Astrocyte (in vitro differentiated cells and primary cell): Measurements from ENCODE around the gene TSSK6. TPM values are rescaled to one million over a fixed set of nuclear protein-coding genes. Genes with fewer than 3 reads are reported as not detected.

ENCODE experiments used
- DNase-seq: peaks from one replicate; pipeline ENCODE4 v3.0.0-alpha.2; 2010; ENCODE audit warnings: low read depth
- FAIRE-seq: peaks from 2 replicates; lab custom pipeline; 2011; peaks lifted over from hg19 to GRCh38; lab: Jason Lieb, UNC
- H2AFZ ChIP-seq: 2 replicates; pipeline ENCODE4 v1.6.0; 2012; ENCODE audit warnings: low read depth, low read length, inconsistent platforms
- H3K27ac ChIP-seq: 2 replicates; pipeline ENCODE4 v1.5.1; 2011; ENCODE audit warnings: low read depth, low read length, inconsistent platforms
- H3K27me3 ChIP-seq: 2 replicates; pipeline ENCODE4 v1.6.0; 2011; ENCODE audit warnings: low read length, inconsistent platforms; ENCODE audit not compliant: insufficient read depth
- H3K36me3 ChIP-seq: 2 replicates; pipeline ENCODE4 v1.5.1; 2011; ENCODE audit warnings: low read length, inconsistent platforms; ENCODE audit not compliant: insufficient read depth
- H3K4me1 ChIP-seq: 2 replicates; pipeline ENCODE4 v1.5.1; 2011; ENCODE audit warnings: low read length, inconsistent platforms; ENCODE audit not compliant: insufficient read depth
- H3K4me2 ChIP-seq: 2 replicates; pipeline ENCODE4 v1.6.0; 2012; ENCODE audit warnings: low read length, inconsistent platforms
- H3K4me3 ChIP-seq: 2 replicates; pipeline ENCODE4 v1.5.1; 2011; ENCODE audit warnings: low read depth, mild to moderate bottlenecking, low read length, inconsistent platforms; ENCODE audit not compliant: insufficient read depth
- H3K79me2 ChIP-seq: 2 replicates; pipeline ENCODE4 v1.6.0; 2012; ENCODE audit warnings: mild to moderate bottlenecking, low read length, inconsistent platforms; ENCODE audit not compliant: insufficient read depth
- H3K9ac ChIP-seq: 2 replicates; pipeline ENCODE4 v1.6.0; 2012; ENCODE audit warnings: mild to moderate bottlenecking, low read length, inconsistent platforms
- H3K9me3 ChIP-seq: 2 replicates; pipeline ENCODE4 v1.5.1; 2012; ENCODE audit warnings: low read depth, mild to moderate bottlenecking, low read length, inconsistent platforms; ENCODE audit not compliant: insufficient read depth
- H4K20me1 ChIP-seq: 2 replicates; pipeline ENCODE4 v1.6.0; 2012; ENCODE audit warnings: low read length, inconsistent platforms; ENCODE audit not compliant: insufficient read depth
- H3K27ac Mint-ChIP-seq: one replicate; pipeline ENCODE4 v1.8.0; 2021; ENCODE audit warnings: mild to moderate bottlenecking, mixed read lengths; ENCODE audit not compliant: unreplicated experiment
- H3K27me3 Mint-ChIP-seq: one replicate; pipeline ENCODE4 v1.8.0; 2021; ENCODE audit warnings: low read depth, mixed read lengths; ENCODE audit not compliant: unreplicated experiment
- H3K36me3 Mint-ChIP-seq: one replicate; pipeline ENCODE4 v1.8.0; 2021; ENCODE audit warnings: low read depth, mixed read lengths; ENCODE audit not compliant: unreplicated experiment
- H3K4me1 Mint-ChIP-seq: one replicate; pipeline ENCODE4 v1.8.0; 2021; ENCODE audit warnings: low read depth, mixed read lengths; ENCODE audit not compliant: unreplicated experiment
- H3K4me3 Mint-ChIP-seq: one replicate; pipeline ENCODE4 v1.8.0; 2021; ENCODE audit warnings: mild to moderate bottlenecking, moderate library complexity, mixed read lengths; ENCODE audit not compliant: unreplicated experiment
- H3K9me3 Mint-ChIP-seq: one replicate; pipeline ENCODE4 v1.8.0; 2021; ENCODE audit warnings: mild to moderate bottlenecking, mixed read lengths; ENCODE audit not compliant: unreplicated experiment
- CTCF ChIP-seq: IDR thresholded peaks from 2 replicates; pipeline ENCODE4 v1.5.1; 2011; ENCODE audit warnings: low read depth, mild to moderate bottlenecking, inconsistent platforms, low read length, moderate library complexity; ENCODE audit not compliant: insufficient read depth
- EZH2 ChIP-seq: IDR thresholded peaks from 2 replicates; pipeline ENCODE4 v1.6.1; 2012; ENCODE audit warnings: mild to moderate bottlenecking, low read length, inconsistent platforms; ENCODE audit not compliant: insufficient read depth
- total RNA-seq: library from RNA; stranded (reverse); gene quantifications from 2 replicates; pipeline ENCODE4 v1.2.1, GENCODE V29; 2021

The TSSK6 gene
- total RNA-seq, 1 donor from 2014 or later, result 1.8 TPM

DNA sequence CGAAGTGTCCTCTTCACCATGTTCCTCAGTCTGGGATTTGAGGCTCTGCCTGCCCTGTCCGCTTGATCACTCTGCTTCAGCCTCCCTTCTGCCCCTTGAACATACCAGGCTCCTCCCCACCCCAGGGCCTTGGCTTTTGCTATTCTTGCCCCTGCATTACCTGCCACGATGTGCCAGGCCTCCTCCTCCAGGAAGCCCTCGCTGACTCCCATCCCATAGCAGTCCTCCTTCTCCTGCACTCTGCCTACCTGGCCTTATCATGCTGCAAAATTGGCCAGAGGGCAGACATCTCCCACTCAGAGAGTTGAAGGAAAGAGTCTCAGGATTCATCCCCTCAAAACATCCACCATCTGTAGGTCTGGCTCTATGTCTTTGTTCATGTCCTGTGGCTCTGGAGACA is 15.5 kb upstream of the TSSK6 start:
- no peaks in the 10 kb centered on the region for H3K9me3 ChIP-seq
- Mint-ChIP-seq H3K4me3 (no peak overlapping the region), H3K9me3 (no peaks in the 10 kb centered on the region), H3K36me3 (peaks cover 10% of the 10 kb centered on the region), H3K27ac (peak overlapping the region; percentile 53), H3K27me3 (peaks cover 5% of the 10 kb centered on the region), H3K4me1 (peaks cover 22% of the 10 kb centered on the region)
- no peaks in the 10 kb centered on the region for H3K79me2 ChIP-seq
- no peaks in the 10 kb centered on the region for H3K27me3 ChIP-seq
- no peak overlapping the region for H3K27ac ChIP-seq
- H3K9ac ChIP-seq, result no peak overlapping the region
- TF ChIP-seq CTCF (no peak), EZH2 (no peak)
- peaks cover 53% of the 10 kb centered on the region for H4K20me1 ChIP-seq
- H2AFZ ChIP-seq, result no peak overlapping the region
- DNase-seq (no peak), FAIRE-seq (no peak)
- no peaks in the 10 kb centered on the region for H3K4me1 ChIP-seq
- no peak overlapping the region for H3K4me3 ChIP-seq
- peaks cover 3% of the 10 kb centered on the region for H3K36me3 ChIP-seq
- H3K4me2 ChIP-seq, result no peak overlapping the region

- H3K36me3 Mint-ChIP-seq, result peaks cover 10% of the 10 kb centered on the region
- DNase-seq (no peak), FAIRE-seq (no peak)
- H3K27me3 Mint-ChIP-seq, result peaks cover 5% of the 10 kb centered on the region
- peaks cover 2% of the 10 kb centered on the region for H3K79me2 ChIP-seq
- no peak overlapping the region for H3K9ac ChIP-seq
- no peak overlapping the region for H3K4me2 ChIP-seq
- no peak overlapping the region for H3K27ac Mint-ChIP-seq
- H3K4me3 ChIP-seq, result no peak overlapping the region
- no peak overlapping the region for H3K27ac ChIP-seq
- no peak overlapping the region for H3K4me3 Mint-ChIP-seq
- TF ChIP-seq CTCF, result no peak
- TF ChIP-seq EZH2, result no peak
- no peaks in the 10 kb centered on the region for H3K9me3 Mint-ChIP-seq
- peaks cover 58% of the 10 kb centered on the region for H4K20me1 ChIP-seq
- peaks cover 22% of the 10 kb centered on the region for H3K4me1 Mint-ChIP-seq
- no peaks in the 10 kb centered on the region for H3K4me1 ChIP-seq
- no peaks in the 10 kb centered on the region for H3K27me3 ChIP-seq
- H3K9me3 ChIP-seq, result no peaks in the 10 kb centered on the region
- peaks cover 3% of the 10 kb centered on the region for H3K36me3 ChIP-seq
- no peak overlapping the region for H2AFZ ChIP-seq
Observed at GRCh38 chr19:19530423-19530804, 15.1 kb upstream of the TSSK6 start.

GRCh38 chr19:19529783-19530422 is 14.6 kb upstream of the TSSK6 start:
- Histone ChIP-seq H3K79me2 (peaks cover 7% of the 10 kb centered on the region), H3K4me3 (no peak overlapping the region), H3K27ac (no peak overlapping the region), H3K9ac (no peak overlapping the region), H3K9me3 (no peaks in the 10 kb centered on the region), H3K4me2 (no peak overlapping the region), H4K20me1 (peaks cover 63% of the 10 kb centered on the region), H3K36me3 (peaks cover 3% of the 10 kb centered on the region), H3K27me3 (no peaks in the 10 kb centered on the region), H2AFZ (no peak overlapping the region), H3K4me1 (no peaks in the 10 kb centered on the region)
- Mint-ChIP-seq H3K27ac (no peak overlapping the region), H3K4me3 (no peak overlapping the region), H3K27me3 (peaks cover 5% of the 10 kb centered on the region), H3K4me1 (peaks cover 22% of the 10 kb centered on the region), H3K9me3 (no peaks in the 10 kb centered on the region), H3K36me3 (peaks cover 10% of the 10 kb centered on the region)
- TF ChIP-seq CTCF (no peak), EZH2 (no peak)
- FAIRE-seq, result no peak
- DNase-seq, result no peak
